Right renal cortex interstitium (tissue), 3 donors: ENCODE results near the gene TC2N. TPM values are rescaled to one million over a fixed set of nuclear protein-coding genes. Genes with fewer than 3 reads are reported as not detected.

Experiments used
- DNase-seq, 3 donors: peaks; one replicate each; pipeline ENCODE4 v3.0.0-alpha.2; 2013; ENCODE audit warnings: low read depth in 3 of 3, low spot score in 2 of 3
- polyA plus RNA-seq, 3 donors: library from polyadenylated mRNA; unstranded; fragments of 120-200 nt; gene quantifications; one replicate each; pipeline ENCODE4 v1.2.1, GENCODE V29; 2013; ENCODE audit not compliant: insufficient read length in 3 of 3

Gene TC2N
- polyA plus RNA-seq, 3 donors: 10.5 to 15.7 (median 11.1) TPM

DNA sequence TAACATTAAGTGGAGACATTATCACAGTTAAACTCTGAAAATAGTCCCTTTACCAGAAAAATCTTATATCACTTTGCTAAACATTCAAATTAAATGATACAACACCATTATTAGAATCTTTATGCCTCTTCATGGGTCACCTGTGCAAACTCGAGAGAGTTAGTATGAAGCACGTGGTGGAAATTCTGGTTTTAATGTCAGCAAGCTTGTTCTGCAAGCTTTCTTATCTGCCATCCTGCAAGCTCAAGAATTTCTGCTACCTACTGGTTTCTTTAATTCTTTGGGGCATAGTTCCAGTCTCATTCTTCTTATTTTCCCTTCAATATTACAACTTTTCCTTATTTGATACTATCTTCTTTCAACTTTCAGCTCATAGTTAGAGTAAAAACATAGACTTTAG, 136.3 kb downstream of the TC2N start:
- no peak for DNase-seq

DNA sequence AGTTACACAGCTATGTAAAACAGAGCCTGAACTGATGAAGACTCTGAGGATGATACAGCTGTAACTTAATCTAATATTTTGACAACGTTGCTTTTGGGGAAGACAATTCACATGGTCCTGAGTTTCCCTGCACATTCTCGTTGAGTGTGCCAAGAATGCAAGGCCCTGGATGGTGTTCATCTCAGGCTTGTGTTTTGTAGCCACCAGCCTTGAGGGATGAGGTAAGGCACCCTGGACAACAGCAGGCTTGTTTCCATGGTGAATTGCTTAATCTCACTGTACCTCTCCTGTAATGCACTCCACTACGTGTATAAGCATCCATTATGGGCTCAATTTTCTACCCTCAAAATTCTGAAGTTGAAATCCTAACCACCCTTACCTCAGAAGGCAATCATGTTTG, 137.6 kb downstream of the TC2N start:
- DNase-seq: no peak

Other genes starting within 250 kb of the TC2N start
- under 1 TPM; 0.32 to 0.58 (median 0.34) TPM for gene CATSPERB, start 135.4 kb downstream of the TC2N start, polyA plus RNA-seq
- gene FBLN5, start 80.2 kb upstream of the TC2N start, polyA plus RNA-seq: 100 to 1,000 TPM; 125 to 164 (median 151) TPM
- gene TRIP11, start 172.5 kb upstream of the TC2N start, polyA plus RNA-seq: 10 to 100 TPM; 39.9 to 46.3 (median 45.3) TPM
- 10 to 100 TPM; 26.5 to 28.7 (median 27.6) TPM for gene ATXN3, start 239.0 kb upstream of the TC2N start, polyA plus RNA-seq